PFSK-1 (cell line): ENCODE results near the gene PSEN2.

ENCODE experiments used
- POLR2AphosphoS5 ChIP-seq: IDR thresholded peaks from 2 replicates; pipeline ENCODE4 v1.6.1; 2012; ENCODE audit warnings: low read depth, mild to moderate bottlenecking, control low read depth, low read length, moderate library complexity
- TAF1 ChIP-seq: IDR thresholded peaks from 2 replicates; pipeline ENCODE4 v1.6.1; 2012; ENCODE audit warnings: low read length, control low read depth, borderline replicate concordance; ENCODE audit not compliant: insufficient read depth
- TF ChIP-seq, protein P1 (sequence below), 2 experiments: IDR thresholded peaks; 2 replicates each; pipeline versions ENCODE4 v1.6.1 to v1.8.0; 2011 to 2012; ENCODE audit warnings: low read depth in 2 of 2, low read length in 2 of 2, control low read depth in 1 of 2, inconsistent platforms in 1 of 2, mild to moderate bottlenecking in 1 of 2, moderate library complexity in 1 of 2; ENCODE audit not compliant: insufficient read depth in 1 of 2

DNA sequence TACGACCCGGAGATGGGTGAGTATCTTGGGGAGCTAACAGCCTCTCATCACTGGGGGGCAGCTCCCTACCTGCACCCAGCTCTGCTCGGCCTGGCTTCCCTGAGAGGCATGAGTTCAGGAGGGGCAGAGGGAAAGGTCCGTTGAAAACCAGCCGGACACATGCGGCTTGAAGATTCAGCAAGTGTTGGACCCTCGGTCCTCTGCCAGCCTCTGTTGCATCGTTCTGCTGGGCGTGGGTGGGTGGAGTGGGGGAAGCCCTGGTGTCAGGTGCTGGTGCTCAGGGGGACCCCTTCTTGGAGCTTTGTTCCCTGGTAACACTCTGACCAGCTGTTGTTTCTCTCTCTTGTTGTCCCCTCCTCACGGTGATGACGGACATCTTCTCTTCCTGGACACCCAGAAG is 20.9 kb downstream of the PSEN2 start:
- TF ChIP-seq TAF1 (no peak), POLR2AphosphoS5 (no peak)
- TF ChIP-seq, protein P1, sequence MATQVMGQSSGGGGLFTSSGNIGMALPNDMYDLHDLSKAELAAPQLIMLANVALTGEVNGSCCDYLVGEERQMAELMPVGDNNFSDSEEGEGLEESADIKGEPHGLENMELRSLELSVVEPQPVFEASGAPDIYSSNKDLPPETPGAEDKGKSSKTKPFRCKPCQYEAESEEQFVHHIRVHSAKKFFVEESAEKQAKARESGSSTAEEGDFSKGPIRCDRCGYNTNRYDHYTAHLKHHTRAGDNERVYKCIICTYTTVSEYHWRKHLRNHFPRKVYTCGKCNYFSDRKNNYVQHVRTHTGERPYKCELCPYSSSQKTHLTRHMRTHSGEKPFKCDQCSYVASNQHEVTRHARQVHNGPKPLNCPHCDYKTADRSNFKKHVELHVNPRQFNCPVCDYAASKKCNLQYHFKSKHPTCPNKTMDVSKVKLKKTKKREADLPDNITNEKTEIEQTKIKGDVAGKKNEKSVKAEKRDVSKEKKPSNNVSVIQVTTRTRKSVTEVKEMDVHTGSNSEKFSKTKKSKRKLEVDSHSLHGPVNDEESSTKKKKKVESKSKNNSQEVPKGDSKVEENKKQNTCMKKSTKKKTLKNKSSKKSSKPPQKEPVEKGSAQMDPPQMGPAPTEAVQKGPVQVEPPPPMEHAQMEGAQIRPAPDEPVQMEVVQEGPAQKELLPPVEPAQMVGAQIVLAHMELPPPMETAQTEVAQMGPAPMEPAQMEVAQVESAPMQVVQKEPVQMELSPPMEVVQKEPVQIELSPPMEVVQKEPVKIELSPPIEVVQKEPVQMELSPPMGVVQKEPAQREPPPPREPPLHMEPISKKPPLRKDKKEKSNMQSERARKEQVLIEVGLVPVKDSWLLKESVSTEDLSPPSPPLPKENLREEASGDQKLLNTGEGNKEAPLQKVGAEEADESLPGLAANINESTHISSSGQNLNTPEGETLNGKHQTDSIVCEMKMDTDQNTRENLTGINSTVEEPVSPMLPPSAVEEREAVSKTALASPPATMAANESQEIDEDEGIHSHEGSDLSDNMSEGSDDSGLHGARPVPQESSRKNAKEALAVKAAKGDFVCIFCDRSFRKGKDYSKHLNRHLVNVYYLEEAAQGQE (IDR thresholded peaks at IDR 0.05; ENCODE audit: insufficient read depth in 1 of 2, low read depth in 2 of 2, low read length in 2 of 2): no peak
